IMR-90 (cell line): ENCODE measurements around the gene FNDC5. TPM values are rescaled to one million over a fixed set of nuclear protein-coding genes. Genes with fewer than 3 reads are reported as not detected.
A peak's percentile ranks its signal among the peaks of the same experiment; 100 is the strongest.

Experiments
- ATAC-seq: fragments of 200-7000 bp; cut with Tn5 transposase; 2 replicates; pipeline ENCODE4 v1.9.1; 2020; ENCODE audit warnings: low read depth, mild to moderate bottlenecking, moderate library complexity
- BruUV-seq: library from RNA; stranded (reverse); fragments of 400-500 nt; replicated peaks from 2 replicates; lab custom pipeline; 2021; lab: Mats Ljungman, UMichigan
- CTCF ChIA-PET: fragments of 300-600 bp; formaldehyde crosslinking; extraction: SDS; loops from one replicate; lab custom pipeline; 2021; ENCODE audit warnings: antibody characterized with exemption; lab: Yijun Ruan, JAX
- POLR2A ChIA-PET: fragments of 300-600 bp; sonication (Branson Sonifier 250); formaldehyde crosslinking; loops from one replicate; lab custom pipeline; 2022; ENCODE audit warnings: antibody characterized with exemption; ENCODE audit not compliant: unreplicated experiment; lab: Charles Lee
- DNase-seq: peaks from one replicate; pipeline ENCODE4 v3.0.0; 2013
- H2AFZ ChIP-seq: replicated peaks from 2 replicates; pipeline ENCODE3; 2013; ENCODE audit warnings: low read length, mild to moderate bottlenecking; ENCODE audit not compliant: poor library complexity
- H2AK5ac ChIP-seq: 2 replicates; pipeline ENCODE4 v1.6.1; 2013; ENCODE audit warnings: low read depth, low read length, inconsistent platforms
- H2AK9ac ChIP-seq: replicated peaks from 2 replicates; pipeline ENCODE3; 2013; ENCODE audit warnings: mild to moderate bottlenecking, low read depth, low read length, moderate library complexity; ENCODE audit not compliant: poor library complexity
- H2BK120ac ChIP-seq: 2 replicates; pipeline ENCODE4 v1.6.1; 2013; ENCODE audit warnings: low read depth, low read length, inconsistent platforms
- H2BK15ac ChIP-seq: 3 replicates; pipeline ENCODE4 v1.6.1; 2013; ENCODE audit warnings: low read depth, low read length, inconsistent platforms
- H2BK20ac ChIP-seq: 2 replicates; pipeline ENCODE4 v1.6.1; 2013; ENCODE audit warnings: low read depth, mild to moderate bottlenecking, inconsistent platforms, low read length, moderate library complexity
- H2BK5ac ChIP-seq: 2 replicates; pipeline ENCODE4 v1.6.1; 2013; ENCODE audit warnings: mild to moderate bottlenecking, low read depth, low read length, inconsistent platforms; ENCODE audit not compliant: poor library complexity, severe bottlenecking
- H3K14ac ChIP-seq: replicated peaks from 2 replicates; pipeline ENCODE4 v1.6.1; 2013; ENCODE audit warnings: low read depth, low read length, inconsistent platforms
- H3K18ac ChIP-seq: 2 replicates; pipeline ENCODE4 v1.6.1; 2013; ENCODE audit warnings: low read depth, low read length, control low read depth
- H3K23ac ChIP-seq: 2 replicates; pipeline ENCODE4 v1.6.1; 2013; ENCODE audit warnings: low read depth, low read length, inconsistent platforms
- H3K27ac ChIP-seq: 2 replicates; pipeline ENCODE4 v1.5.1; 2013; ENCODE audit warnings: mild to moderate bottlenecking, control low read depth, low read length; ENCODE audit not compliant: insufficient read depth
- H3K27me3 ChIP-seq: 2 replicates; pipeline ENCODE4 v1.6.1; 2013; ENCODE audit warnings: low read length; ENCODE audit not compliant: control insufficient read depth, insufficient read depth
- H3K36me3 ChIP-seq: 2 replicates; pipeline ENCODE4 v1.6.1; 2013; ENCODE audit warnings: low read length, mixed read lengths; ENCODE audit not compliant: control insufficient read depth, insufficient read depth
- H3K4ac ChIP-seq: 2 replicates; pipeline ENCODE4 v1.6.1; 2013; ENCODE audit warnings: low read depth, low read length, inconsistent platforms
- H3K4me1 ChIP-seq: 2 replicates; pipeline ENCODE4 v1.6.1; 2013; ENCODE audit warnings: low read length, mixed read lengths; ENCODE audit not compliant: control insufficient read depth, insufficient read depth
- H3K4me2 ChIP-seq: 2 replicates; pipeline ENCODE4 v1.6.1; 2013; ENCODE audit warnings: low read depth, mild to moderate bottlenecking, control low read depth, low read length, moderate library complexity
- H3K4me3 ChIP-seq: 2 replicates; pipeline ENCODE4 v1.5.1; 2013; ENCODE audit warnings: low read depth, mild to moderate bottlenecking, control low read depth, low read length, moderate library complexity; ENCODE audit not compliant: insufficient read depth
- H3K56ac ChIP-seq: 2 replicates; pipeline ENCODE4 v1.6.1; 2013; ENCODE audit warnings: low read length, inconsistent platforms; ENCODE audit not compliant: insufficient read depth; ENCODE audit errors: extremely low read depth
- H3K79me1 ChIP-seq, 2 experiments: 2 replicates each; pipeline ENCODE4 v1.6.1; 2013; ENCODE audit warnings: low read length in 2 of 2, inconsistent platforms in 1 of 2, low read depth in 1 of 2
- H3K9ac ChIP-seq: 2 replicates; pipeline ENCODE4 v1.6.1; 2013; ENCODE audit warnings: low read depth, low read length, control low read depth
- H3K9me1 ChIP-seq: 2 replicates; pipeline ENCODE4 v1.6.1; 2013; ENCODE audit warnings: low read length, inconsistent platforms; ENCODE audit not compliant: insufficient read depth
- H3K9me3 ChIP-seq: 2 replicates; pipeline ENCODE4 v1.6.1; 2013; ENCODE audit warnings: low read length; ENCODE audit not compliant: control insufficient read depth, insufficient read depth
- H4K20me1 ChIP-seq: 2 replicates; pipeline ENCODE4 v1.6.1; 2013; ENCODE audit warnings: low read length, inconsistent platforms; ENCODE audit not compliant: insufficient read depth
- H4K5ac ChIP-seq: 2 replicates; pipeline ENCODE4 v1.6.1; 2013; ENCODE audit warnings: mild to moderate bottlenecking, low read depth, low read length, control low read depth
- H4K8ac ChIP-seq, 2 experiments: 2 replicates each; pipeline ENCODE4 v1.6.1; 2013; ENCODE audit warnings: low read depth in 2 of 2, low read length in 2 of 2, control low read depth in 1 of 2, inconsistent platforms in 1 of 2
- H4K91ac ChIP-seq: 2 replicates; pipeline ENCODE4 v1.6.1; 2013; ENCODE audit warnings: low read depth, low read length, inconsistent platforms; ENCODE audit not compliant: insufficient read depth
- CHD1 ChIP-seq: IDR thresholded peaks from 2 replicates; pipeline ENCODE4 v1.6.1; 2012; ENCODE audit warnings: low read depth, low read length, improper control_type of control experiment
- CTCF ChIP-seq: conservative IDR thresholded peaks from 2 replicates; pipeline ENCODE4 v1.5.1; 2012; ENCODE audit warnings: mild to moderate bottlenecking, low read depth, low read length, improper control_type of control experiment
- ELK1 ChIP-seq: fragments of 150-350 bp; IDR thresholded peaks from 2 replicates; pipeline ENCODE4 v1.6.1; 2016; ENCODE audit warnings: low read depth, mild to moderate bottlenecking, low read length, moderate library complexity, borderline replicate concordance
- POLR2A ChIP-seq: IDR thresholded peaks from 2 replicates; pipeline ENCODE4 v1.6.1; 2012; ENCODE audit warnings: mild to moderate bottlenecking, low read depth, low read length
- RAD21 ChIP-seq: IDR thresholded peaks from 2 replicates; pipeline ENCODE4 v1.6.1; 2012; ENCODE audit warnings: low read length, improper control_type of control experiment
- USF2 ChIP-seq: fragments of 150-350 bp; IDR thresholded peaks from 2 replicates; pipeline ENCODE4 v1.6.1; 2017; ENCODE audit warnings: mild to moderate bottlenecking, antibody characterized with exemption, low read length, low read depth
- WGBS, 2 experiments: methylation state at CpG; one replicate each; pipeline versions ENCODE4 v1.1.5 to v1.1.7; 2013; ENCODE audit warnings: missing lambda C conversion rate in 2 of 2; ENCODE audit not compliant: insufficient read length in 1 of 2; ENCODE audit errors: extremely low coverage in 2 of 2; 5-methylcytosine and 5-hydroxymethylcytosine counted together
- dilution Hi-C: fragments of 300-500 bp; cut with HindIII; formaldehyde crosslinking; loops from one replicate; pipeline ENCODE4 v1.14.3; 2018; ENCODE audit warnings: low sequenced_read_pairs; ENCODE audit not compliant: unreplicated experiment
- in situ Hi-C: fragments of 300-500 bp; cut with MboI; formaldehyde crosslinking; loops from 3 replicates; pipeline ENCODE4 v1.14.3; 2019; ENCODE audit warnings: low sequenced_read_pairs, inconsistent platforms, mixed read lengths
- intact Hi-C: fragments of 100-400 bp; cut with micrococcal nuclease; formaldehyde crosslinking; loops from 2 replicates; pipeline ENCODE4 v1.10.0; 2022
- polyA plus RNA-seq, 3 experiments: library from polyadenylated mRNA; depleted of rRNA; stranded (reverse); fragments of >200 nt; gene quantifications; 2 replicates each; pipeline ENCODE4 v1.2.3, GENCODE V29; 2012; ENCODE audit warnings: low replicate concordance in 1 of 3
- total RNA-seq: library from RNA; depleted of rRNA; stranded (reverse); fragments of >200 nt; gene quantifications from 2 replicates; pipeline ENCODE4 v1.2.3, GENCODE V29; 2012

Gene FNDC5
- total and polyA plus RNA-seq, 2 of the 4 experiments (the other 2 are of a cell fraction): 1.2 to 1.6 TPM

- in situ Hi-C loops: no loop called here
Measured at GRCh38 chr1:32894019-32894600, 23.4 kb upstream of the FNDC5 start.

More at GRCh38 chr1:32894019-32894600, 23.4 kb upstream of the FNDC5 start:
- ATAC-seq (no peak), DNase-seq (no peak)
- H3K23ac ChIP-seq: no peak overlapping the region
- H4K91ac ChIP-seq: no peak overlapping the region
- peaks cover 2% of the 10 kb centered on the region; the same call in 1 of the 2 replicates for H3K9me3 ChIP-seq
- no peak overlapping the region for H3K18ac ChIP-seq
- no peaks in the 10 kb centered on the region for H3K79me1 ChIP-seq
- no peak overlapping the region for H2BK20ac ChIP-seq
- no peak overlapping the region for H3K4me2 ChIP-seq
- no peak overlapping the region for H2AK5ac ChIP-seq
- WGBS, 2 experiments: 100% methylated on average over 1 of the region's 8 CpGs; no CpG with 5 or more reads in 1 of the 2 experiments
- no peak overlapping the region for H3K9ac ChIP-seq
- intact Hi-C loops: no loop called here
- H3K14ac ChIP-seq: no peak overlapping the region
- no peak overlapping the region for H3K4ac ChIP-seq
- H2AK9ac ChIP-seq: peak overlapping the region; percentile 52
- no peak overlapping the region for H3K56ac ChIP-seq
- 0 out of 2 replicates have a peak, but pooled peaks cover 6% of the 10 kb centered on the region for H3K9me1 ChIP-seq
- H2AFZ ChIP-seq: peak overlapping the region; percentile 69
- no peak overlapping the region for H4K5ac ChIP-seq
- no peak overlapping the region for H3K4me3 ChIP-seq
- H3K27me3 ChIP-seq: peaks cover 28% of the 10 kb centered on the region
- no peaks in the 10 kb centered on the region for H4K20me1 ChIP-seq
- no peak overlapping the region for H2BK5ac ChIP-seq
- no TSS peak for BruUV-seq
- no peak overlapping the region for H2BK15ac ChIP-seq
- H3K27ac ChIP-seq: no peak overlapping the region
- ChIA-PET POLR2A (no interaction called here), CTCF (interaction anchor here (0.6 to 1.0 kb wide), 2 partner anchors 59 to 374 kb away, joined by 5 to 6 read pairs; no protein-coding TSS in a partner anchor)
- TF ChIP-seq CHD1 (no peak), RAD21 (no peak), USF2 (no peak), POLR2A (no peak), CTCF (no peak), ELK1 (no peak)
- peaks cover 1% of the 10 kb centered on the region; the same call in 1 of the 2 replicates for H3K36me3 ChIP-seq
- no peak overlapping the region for H4K8ac ChIP-seq
- H3K4me1 ChIP-seq: no peaks in the 10 kb centered on the region; the same call in 1 of the 2 replicates
- H2BK120ac ChIP-seq: no peak overlapping the region
- dilution Hi-C loops: no loop called here
